IPS-18a (cell line): ENCODE measurements around the gene PAIP2.

Experiments
- H3K27ac ChIP-seq: one replicate; pipeline ENCODE4 v1.5.1; 2013; ENCODE audit warnings: low read length
- H3K27me3 ChIP-seq: one replicate; pipeline ENCODE4 v1.6.1; 2013; ENCODE audit warnings: mild to moderate bottlenecking, low read length; ENCODE audit not compliant: control insufficient read depth, insufficient read depth
- H3K36me3 ChIP-seq: one replicate; pipeline ENCODE4 v1.6.1; 2013; ENCODE audit warnings: low read depth, low read length; ENCODE audit not compliant: control insufficient read depth
- H3K4me1 ChIP-seq: one replicate; pipeline ENCODE4 v1.6.1; 2013; ENCODE audit warnings: low read depth, low read length; ENCODE audit not compliant: control insufficient read depth
- H3K4me3 ChIP-seq: one replicate; pipeline ENCODE4 v1.5.1; 2013; ENCODE audit warnings: low read length
- H3K9ac ChIP-seq: one replicate; pipeline ENCODE4 v1.6.1; 2013; ENCODE audit warnings: mild to moderate bottlenecking, low read length, moderate library complexity
- H3K9me3 ChIP-seq: one replicate; pipeline ENCODE4 v1.6.1; 2013; ENCODE audit warnings: low read depth, low read length; ENCODE audit not compliant: control insufficient read depth

The PAIP2 gene

GRCh38 chr5:139364466-139364865 lies 22.8 kb downstream of the PAIP2 start:
- Histone ChIP-seq H3K36me3 (peaks cover 52% of the 10 kb centered on the region), H3K4me3 (no peak overlapping the region)

GRCh38 chr5:139368613-139369012 lies 27.0 kb downstream of the PAIP2 start:
- Histone ChIP-seq H3K27me3 (no peaks in the 10 kb centered on the region), H3K36me3 (peaks cover 66% of the 10 kb centered on the region), H3K27ac (no peak overlapping the region), H3K9me3 (no peaks in the 10 kb centered on the region), H3K4me3 (no peak overlapping the region), H3K9ac (no peak overlapping the region), H3K4me1 (no peaks in the 10 kb centered on the region)

More at GRCh38 chr5:139364466-139364865, 22.8 kb downstream of the PAIP2 start:
- Histone ChIP-seq H3K9me3 (no peaks in the 10 kb centered on the region), H3K27me3 (no peaks in the 10 kb centered on the region), H3K4me1 (no peaks in the 10 kb centered on the region), H3K9ac (no peak overlapping the region), H3K27ac (no peak overlapping the region)

- Histone ChIP-seq H3K36me3 (peaks cover 60% of the 10 kb centered on the region), H3K9me3 (no peaks in the 10 kb centered on the region), H3K27me3 (no peaks in the 10 kb centered on the region), H3K27ac (no peak overlapping the region), H3K9ac (no peak overlapping the region), H3K4me3 (no peak overlapping the region), H3K4me1 (no peaks in the 10 kb centered on the region)
These were observed 27.5 kb downstream of the PAIP2 start for GRCh38 chr5:139369181-139369580.

GRCh38 chr5:139371482-139372435 lies 30.1 kb downstream of the PAIP2 start:
- no peaks in the 10 kb centered on the region for H3K4me1 ChIP-seq
- H3K4me3 ChIP-seq, result no peak overlapping the region
- H3K9ac ChIP-seq, result no peak overlapping the region
- no peak overlapping the region for H3K27ac ChIP-seq
- no peaks in the 10 kb centered on the region for H3K9me3 ChIP-seq
- H3K27me3 ChIP-seq, result no peaks in the 10 kb centered on the region
- H3K36me3 ChIP-seq, result peaks cover 39% of the 10 kb centered on the region

GRCh38 chr5:139374909-139375308 lies 33.3 kb downstream of the PAIP2 start:
- H3K4me1 ChIP-seq, result peaks cover 5% of the 10 kb centered on the region
- H3K4me3 ChIP-seq, result no peak overlapping the region
- H3K27me3 ChIP-seq, result no peaks in the 10 kb centered on the region
- H3K27ac ChIP-seq, result no peak overlapping the region
- H3K9ac ChIP-seq, result no peak overlapping the region
- H3K9me3 ChIP-seq, result no peaks in the 10 kb centered on the region
- H3K36me3 ChIP-seq, result peaks cover 17% of the 10 kb centered on the region

- peaks cover 5% of the 10 kb centered on the region for H3K4me1 ChIP-seq
- H3K36me3 ChIP-seq, result peaks cover 14% of the 10 kb centered on the region
- H3K27me3 ChIP-seq, result no peaks in the 10 kb centered on the region
- H3K4me3 ChIP-seq, result no peak overlapping the region
- H3K9me3 ChIP-seq, result no peaks in the 10 kb centered on the region
- H3K27ac ChIP-seq, result no peak overlapping the region
- no peak overlapping the region for H3K9ac ChIP-seq
These were observed 34.7 kb downstream of the PAIP2 start for GRCh38 chr5:139376364-139376763.

- Histone ChIP-seq H3K36me3 (peaks cover 6% of the 10 kb centered on the region), H3K27ac (no peak overlapping the region), H3K9ac (no peak overlapping the region), H3K4me3 (no peak overlapping the region), H3K27me3 (no peaks in the 10 kb centered on the region), H3K9me3 (no peaks in the 10 kb centered on the region), H3K4me1 (peaks cover 5% of the 10 kb centered on the region)
These were observed 35.6 kb downstream of the PAIP2 start for GRCh38 chr5:139377226-139377625.

GRCh38 chr5:139378101-139378825 lies 36.6 kb downstream of the PAIP2 start:
- no peak overlapping the region for H3K27ac ChIP-seq
- no peaks in the 10 kb centered on the region for H3K9me3 ChIP-seq
- no peaks in the 10 kb centered on the region for H3K36me3 ChIP-seq
- no peak overlapping the region for H3K4me3 ChIP-seq
- H3K4me1 ChIP-seq, result peaks cover 5% of the 10 kb centered on the region
- H3K27me3 ChIP-seq, result no peaks in the 10 kb centered on the region
- no peak overlapping the region for H3K9ac ChIP-seq

- H3K27ac ChIP-seq, result no peak overlapping the region
- no peak overlapping the region for H3K9ac ChIP-seq
- H3K4me1 ChIP-seq, result peaks cover 5% of the 10 kb centered on the region
These were observed 37.3 kb downstream of the PAIP2 start for GRCh38 chr5:139378941-139379361.

GRCh38 chr5:139379626-139380449 lies 38.2 kb downstream of the PAIP2 start:
- no peak overlapping the region for H3K27ac ChIP-seq
- H3K27me3 ChIP-seq, result no peaks in the 10 kb centered on the region
- no peak overlapping the region for H3K4me3 ChIP-seq
- no peaks in the 10 kb centered on the region for H3K36me3 ChIP-seq
- peaks cover 5% of the 10 kb centered on the region for H3K4me1 ChIP-seq
- no peak overlapping the region for H3K9ac ChIP-seq
- no peaks in the 10 kb centered on the region for H3K9me3 ChIP-seq

More at GRCh38 chr5:139378941-139379361, 37.3 kb downstream of the PAIP2 start:
- Histone ChIP-seq H3K36me3 (no peaks in the 10 kb centered on the region), H3K9me3 (no peaks in the 10 kb centered on the region), H3K27me3 (no peaks in the 10 kb centered on the region), H3K4me3 (no peak overlapping the region)
